ENCODE data around the gene MRPS16.

DNA sequence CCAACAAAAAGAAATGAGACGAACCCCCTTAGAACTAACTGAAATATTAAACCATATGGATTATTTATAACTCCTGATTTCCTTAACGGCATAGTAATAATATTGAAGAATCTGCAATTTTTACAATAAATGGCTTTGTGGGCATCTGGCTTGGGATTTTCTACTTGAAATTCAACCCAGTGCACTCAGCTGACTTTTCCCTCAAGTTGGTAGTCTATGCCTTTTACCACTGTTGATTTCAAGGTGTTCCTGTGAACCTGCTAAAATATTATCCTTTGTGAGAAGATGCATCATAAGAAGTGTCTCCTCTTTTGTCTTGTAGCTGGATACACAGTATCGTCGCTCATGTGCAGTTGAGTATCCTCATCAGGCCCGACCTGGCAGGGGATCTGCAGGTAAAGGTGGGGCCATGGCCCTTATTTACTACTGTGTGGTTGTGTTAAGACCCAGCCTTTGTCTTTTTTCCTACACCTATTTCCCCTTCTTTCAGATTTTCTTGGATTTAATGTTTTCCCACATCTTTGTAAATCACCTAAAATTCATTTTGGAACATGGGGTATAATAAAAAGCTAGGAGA, 13.4 kb downstream of the MRPS16 start:
- TF ChIP-seq, protein P1, sequence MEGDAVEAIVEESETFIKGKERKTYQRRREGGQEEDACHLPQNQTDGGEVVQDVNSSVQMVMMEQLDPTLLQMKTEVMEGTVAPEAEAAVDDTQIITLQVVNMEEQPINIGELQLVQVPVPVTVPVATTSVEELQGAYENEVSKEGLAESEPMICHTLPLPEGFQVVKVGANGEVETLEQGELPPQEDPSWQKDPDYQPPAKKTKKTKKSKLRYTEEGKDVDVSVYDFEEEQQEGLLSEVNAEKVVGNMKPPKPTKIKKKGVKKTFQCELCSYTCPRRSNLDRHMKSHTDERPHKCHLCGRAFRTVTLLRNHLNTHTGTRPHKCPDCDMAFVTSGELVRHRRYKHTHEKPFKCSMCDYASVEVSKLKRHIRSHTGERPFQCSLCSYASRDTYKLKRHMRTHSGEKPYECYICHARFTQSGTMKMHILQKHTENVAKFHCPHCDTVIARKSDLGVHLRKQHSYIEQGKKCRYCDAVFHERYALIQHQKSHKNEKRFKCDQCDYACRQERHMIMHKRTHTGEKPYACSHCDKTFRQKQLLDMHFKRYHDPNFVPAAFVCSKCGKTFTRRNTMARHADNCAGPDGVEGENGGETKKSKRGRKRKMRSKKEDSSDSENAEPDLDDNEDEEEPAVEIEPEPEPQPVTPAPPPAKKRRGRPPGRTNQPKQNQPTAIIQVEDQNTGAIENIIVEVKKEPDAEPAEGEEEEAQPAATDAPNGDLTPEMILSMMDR (IDR thresholded peaks at IDR 0.05; ENCODE audit: low read length) = no peak
- no peak for TF ChIP-seq EZH2 (IDR thresholded peaks at IDR 0.05; ENCODE audit: borderline replicate concordance, low read length)

Measured in OCI-LY1 (cell line).